NCI-H226 (cell line): Measurements from ENCODE around the gene FIGN.
A peak's percentile ranks its signal among the peaks of the same experiment; 100 is the strongest.

Experiments
- DNase-seq: peaks from one replicate; pipeline ENCODE4 v3.0.0-alpha.2; 2015

Gene FIGN, protein sequence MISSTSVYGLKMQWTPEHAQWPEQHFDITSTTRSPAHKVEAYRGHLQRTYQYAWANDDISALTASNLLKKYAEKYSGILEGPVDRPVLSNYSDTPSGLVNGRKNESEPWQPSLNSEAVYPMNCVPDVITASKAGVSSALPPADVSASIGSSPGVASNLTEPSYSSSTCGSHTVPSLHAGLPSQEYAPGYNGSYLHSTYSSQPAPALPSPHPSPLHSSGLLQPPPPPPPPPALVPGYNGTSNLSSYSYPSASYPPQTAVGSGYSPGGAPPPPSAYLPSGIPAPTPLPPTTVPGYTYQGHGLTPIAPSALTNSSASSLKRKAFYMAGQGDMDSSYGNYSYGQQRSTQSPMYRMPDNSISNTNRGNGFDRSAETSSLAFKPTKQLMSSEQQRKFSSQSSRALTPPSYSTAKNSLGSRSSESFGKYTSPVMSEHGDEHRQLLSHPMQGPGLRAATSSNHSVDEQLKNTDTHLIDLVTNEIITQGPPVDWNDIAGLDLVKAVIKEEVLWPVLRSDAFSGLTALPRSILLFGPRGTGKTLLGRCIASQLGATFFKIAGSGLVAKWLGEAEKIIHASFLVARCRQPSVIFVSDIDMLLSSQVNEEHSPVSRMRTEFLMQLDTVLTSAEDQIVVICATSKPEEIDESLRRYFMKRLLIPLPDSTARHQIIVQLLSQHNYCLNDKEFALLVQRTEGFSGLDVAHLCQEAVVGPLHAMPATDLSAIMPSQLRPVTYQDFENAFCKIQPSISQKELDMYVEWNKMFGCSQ

DNA sequence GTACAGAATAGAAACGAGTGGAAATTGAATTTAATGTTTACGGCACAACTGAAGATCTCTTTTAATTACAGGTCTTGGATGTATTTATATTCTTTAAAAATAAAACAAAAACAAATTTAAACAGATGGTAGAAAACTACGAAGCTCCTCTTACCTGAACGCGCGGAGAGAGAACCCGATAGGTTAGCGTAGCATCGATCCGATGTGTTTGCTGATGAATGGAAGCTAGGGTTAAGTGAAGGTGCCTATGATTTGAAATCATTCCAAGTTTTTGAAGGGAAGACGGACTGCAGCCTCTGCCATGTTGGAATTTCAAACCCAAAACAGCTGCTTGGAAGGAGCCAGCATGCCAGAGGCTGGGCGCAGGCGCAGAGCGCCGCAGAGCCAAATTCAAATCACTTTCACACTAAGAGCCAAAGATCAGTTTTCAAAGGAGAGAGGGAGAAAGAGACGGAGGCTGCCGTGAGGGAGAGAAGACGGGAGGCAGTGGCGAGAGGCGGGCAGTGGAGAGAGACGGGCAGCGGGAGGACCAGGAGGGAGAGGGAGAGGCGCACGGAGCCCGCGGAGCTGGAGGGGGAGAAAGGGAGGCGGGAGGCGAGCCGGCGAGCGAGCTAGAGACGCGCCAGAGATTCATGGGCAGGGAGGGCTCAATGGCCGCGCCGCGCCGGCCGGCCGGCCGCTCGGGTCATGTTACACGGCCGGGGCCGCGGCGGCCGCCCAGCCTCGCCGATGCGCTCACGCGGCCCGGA lies at the start of gene FIGN:
Gene FIGN, minus strand, starts transcription at position 324 of the 748 bp plus-strand sequence. CDS start 1,081 bp downstream, outside the sequence.
- peak; percentile 76 for DNase-seq

DNA sequence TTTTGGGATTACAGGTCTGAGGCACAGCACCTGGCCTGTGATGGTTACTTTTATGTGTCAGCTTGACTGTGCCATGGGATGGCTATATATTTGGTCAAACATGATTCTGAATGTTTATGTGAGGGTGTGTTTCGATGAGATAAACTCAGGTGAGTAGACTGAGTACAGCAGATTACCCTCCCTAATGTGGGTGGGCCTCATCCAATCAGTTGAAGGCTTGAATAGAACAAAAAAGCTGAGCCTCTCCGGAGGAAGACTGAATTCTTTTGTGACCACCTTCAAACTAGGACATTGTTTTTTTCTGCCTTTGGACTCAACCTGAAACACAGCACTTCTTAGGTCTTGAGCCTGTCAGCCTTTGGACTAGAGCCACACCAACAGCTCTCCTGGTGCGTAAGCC lies 49.4 kb upstream of the FIGN start:
- DNase-seq = no peak

DNA sequence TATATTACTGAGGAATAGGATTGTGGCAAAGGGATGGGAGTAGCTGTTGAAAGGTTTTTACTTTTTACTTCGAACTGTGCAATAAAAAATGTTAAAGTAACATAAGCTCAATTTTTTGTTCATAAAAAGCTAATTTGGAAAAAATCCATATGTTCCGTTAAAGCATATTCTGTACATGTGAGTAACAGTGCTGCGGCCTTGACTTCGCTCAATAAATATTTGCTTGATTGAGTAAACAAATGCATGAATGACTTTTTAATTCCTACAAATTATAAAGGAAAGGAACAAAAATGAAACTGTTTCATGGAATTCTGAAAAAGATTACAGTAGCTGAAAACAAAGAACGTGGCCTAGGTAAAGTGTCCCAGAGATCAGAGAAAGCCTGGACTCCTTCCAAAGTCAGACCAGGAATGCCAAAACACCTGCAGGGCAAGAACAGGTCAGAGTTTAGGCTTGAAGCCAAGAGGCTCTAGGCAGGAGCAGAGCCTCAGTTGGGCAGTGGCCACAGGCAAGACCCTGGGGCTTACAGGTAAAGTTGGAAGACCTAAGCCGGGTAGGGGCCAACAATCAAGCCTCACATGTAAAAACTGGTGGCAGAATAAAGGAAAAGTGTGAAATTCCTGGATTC lies 44.3 kb upstream of the FIGN start:
- DNase-seq = no peak

DNA sequence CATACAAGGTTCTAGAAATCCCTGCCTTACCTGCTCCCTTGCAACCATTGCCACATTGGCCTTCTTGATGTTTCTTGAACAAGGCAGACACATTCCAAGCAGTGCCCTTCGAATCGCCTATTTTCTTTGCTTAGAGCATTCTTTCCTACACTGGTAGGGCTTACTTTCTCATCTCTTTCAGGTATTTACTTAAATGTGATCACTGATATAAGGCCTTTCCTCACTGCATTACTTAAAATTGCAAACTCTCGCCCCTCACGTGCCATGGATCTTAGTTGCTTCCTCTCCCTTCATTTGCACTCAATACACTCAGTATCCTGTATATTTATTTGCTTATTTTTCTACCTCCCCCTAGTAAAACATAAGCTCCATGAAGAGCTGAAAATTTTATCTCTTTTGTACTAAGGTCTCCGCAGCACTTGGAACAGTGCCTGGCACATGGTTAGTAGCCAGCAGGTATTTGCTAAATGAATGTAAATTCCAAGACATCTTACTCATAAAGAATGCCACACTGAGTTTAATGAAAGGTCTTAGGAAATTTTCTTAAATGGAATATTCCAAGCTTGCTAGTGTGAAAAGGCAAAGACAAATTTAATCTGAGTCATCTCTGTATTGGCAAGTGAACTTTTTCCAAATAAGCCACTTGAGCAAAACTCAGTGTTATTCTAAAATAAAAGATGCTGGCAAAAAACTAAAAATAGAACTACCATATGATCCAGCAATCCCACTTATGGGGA lies 42.4 kb upstream of the FIGN start:
- DNase-seq = peak; percentile 96

DNA sequence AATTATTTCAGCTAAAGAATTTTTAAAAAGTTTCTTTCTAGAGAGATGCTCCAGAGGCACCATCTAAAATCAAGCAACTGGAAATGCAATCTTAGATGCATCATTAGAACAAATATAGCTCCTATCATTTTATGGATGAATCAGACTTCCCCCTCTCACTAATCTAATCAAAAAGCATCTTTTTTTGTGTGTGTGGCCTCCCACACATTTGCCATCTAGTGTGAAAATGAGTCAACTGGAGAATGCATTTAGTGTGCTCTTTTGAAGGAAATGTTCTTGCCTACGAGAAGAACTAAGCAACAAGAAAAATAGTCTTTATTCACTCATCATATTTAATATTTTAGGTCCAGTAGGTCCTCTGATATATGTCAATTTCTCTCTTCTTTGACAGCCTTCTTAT lies 39.5 kb upstream of the FIGN start:
- DNase-seq = peak; percentile 80

DNA sequence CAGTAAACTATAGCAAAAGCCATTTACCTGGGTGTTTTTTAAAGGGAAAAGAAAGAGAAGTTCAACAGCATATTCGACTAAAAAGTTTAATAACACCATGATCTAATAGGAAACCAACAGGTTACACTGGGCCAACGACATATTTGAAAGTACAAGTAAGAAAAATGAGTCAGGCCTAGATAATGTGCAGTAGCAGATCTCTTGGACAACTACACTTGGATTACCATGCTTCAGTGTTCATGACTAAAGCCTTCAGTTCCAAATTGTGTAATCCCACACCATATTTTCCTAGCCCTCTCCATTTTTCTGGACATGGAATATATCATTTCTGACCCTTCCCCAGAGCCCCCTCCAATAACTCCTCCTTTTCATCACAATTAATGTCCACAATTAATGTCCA lies 39.1 kb upstream of the FIGN start:
- peak; percentile 90 for DNase-seq

DNA sequence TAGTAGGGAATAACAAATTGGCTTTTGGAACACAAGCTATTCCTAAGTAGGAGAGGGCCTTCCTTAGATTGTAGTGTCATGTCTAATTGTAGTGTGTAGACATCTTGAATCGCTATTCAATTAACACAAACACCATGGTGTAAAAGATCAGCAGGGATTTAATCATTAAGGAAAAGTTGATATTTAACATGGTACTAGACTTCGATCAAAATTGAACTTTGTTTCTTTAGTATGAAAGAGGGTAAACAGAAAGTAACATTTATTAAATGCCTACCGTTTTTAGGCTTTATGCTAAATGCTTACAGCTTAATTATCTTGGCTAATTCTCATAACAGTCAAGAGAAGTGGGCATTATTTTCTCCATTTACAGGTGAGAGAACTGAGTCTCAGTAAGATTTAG lies 37.5 kb upstream of the FIGN start:
- DNase-seq = no peak

DNA sequence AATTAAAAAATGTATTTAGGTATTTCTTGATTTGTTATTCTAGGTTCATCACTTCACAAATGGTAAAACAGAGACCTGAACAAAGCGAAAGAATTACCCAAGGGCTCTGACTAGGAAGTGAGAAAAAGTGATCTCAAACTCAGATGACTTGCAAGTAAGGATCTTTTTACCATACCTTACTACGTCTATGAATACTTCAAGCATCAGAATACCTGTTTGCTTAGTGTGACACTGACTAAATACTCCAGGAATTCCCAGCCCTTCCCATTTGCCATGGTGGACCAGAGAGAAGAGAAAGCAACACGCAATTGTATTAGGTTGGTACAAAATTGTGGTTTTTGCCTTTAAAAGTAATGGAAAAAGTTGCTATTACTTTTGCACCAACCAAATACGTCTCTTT lies 35.8 kb upstream of the FIGN start:
- peak; percentile 47 for DNase-seq

DNA sequence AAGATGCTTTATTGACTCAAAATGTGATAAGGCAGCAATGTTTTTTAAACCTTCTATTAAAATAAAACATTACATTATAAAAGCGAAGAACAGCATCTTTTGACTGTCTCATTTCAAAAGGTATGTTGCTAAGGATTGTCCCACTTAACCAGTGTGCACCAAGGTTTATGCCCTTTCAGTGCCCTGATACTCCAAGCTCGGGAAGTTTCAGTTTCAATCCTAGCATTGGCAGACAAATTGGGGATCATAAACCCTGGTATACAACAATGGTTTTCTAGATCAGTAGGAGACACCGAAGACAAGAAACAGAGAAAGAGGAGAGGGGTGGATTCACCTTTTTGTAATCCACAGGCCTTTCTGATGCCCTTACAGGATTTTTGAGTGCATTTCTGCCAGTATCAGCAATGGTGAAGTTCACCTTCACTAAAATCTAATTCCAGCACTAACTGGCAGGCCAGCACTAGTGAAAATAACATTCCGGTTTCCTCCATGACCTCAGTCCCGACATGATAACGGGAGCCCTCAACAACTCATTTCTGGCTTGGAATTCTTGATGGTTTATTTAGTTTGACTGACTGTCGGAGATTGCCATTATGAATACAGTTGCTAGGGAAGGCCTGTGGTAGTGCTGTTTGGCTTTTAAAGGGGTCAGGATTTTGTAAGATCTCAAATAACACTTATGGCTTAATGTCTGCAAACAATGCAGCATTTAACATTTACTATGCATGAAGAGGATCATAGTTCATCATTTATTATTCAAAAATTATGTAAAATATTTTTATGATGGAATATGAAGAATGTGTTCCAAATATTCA lies 33.3 kb upstream of the FIGN start:
- no peak for DNase-seq

DNA sequence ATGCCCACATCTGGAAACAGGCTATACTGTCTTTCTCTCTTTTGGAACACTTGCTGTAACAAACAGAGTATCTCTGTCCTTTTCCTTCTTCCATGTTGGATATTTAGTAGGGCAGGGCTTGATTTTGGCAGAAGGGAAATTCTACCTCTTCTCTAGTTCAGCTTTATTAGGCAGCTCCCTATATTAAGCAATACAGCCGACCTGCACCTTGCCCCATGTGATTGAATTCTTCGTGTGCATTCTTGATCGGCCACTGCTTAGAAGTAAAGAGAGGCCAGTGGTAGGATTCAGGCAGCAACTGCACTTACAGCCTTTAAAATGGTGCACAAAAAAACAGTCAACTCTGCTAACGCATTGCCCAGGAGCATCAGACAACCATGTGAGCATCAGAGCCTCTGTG lies 31.3 kb upstream of the FIGN start:
- DNase-seq = no peak

DNA sequence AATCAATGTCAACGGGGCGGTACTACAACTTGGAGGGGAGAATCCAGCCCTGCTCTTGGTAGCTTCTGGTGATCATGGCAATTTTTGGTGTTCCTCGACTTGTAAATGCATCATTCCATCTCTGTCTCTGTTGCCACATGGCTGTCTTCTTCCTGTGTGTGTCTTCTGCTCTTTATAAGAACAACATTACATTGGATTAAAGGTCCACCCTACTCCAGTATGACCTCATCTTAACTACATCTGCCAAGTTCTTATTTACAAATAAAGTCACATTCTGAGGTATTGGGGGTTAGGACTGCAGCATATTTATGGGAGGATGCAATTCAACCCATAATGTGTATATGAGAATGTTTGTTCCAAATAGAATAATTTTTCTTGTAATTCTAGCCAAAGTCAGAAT lies 28.8 kb upstream of the FIGN start:
- DNase-seq = no peak

DNA sequence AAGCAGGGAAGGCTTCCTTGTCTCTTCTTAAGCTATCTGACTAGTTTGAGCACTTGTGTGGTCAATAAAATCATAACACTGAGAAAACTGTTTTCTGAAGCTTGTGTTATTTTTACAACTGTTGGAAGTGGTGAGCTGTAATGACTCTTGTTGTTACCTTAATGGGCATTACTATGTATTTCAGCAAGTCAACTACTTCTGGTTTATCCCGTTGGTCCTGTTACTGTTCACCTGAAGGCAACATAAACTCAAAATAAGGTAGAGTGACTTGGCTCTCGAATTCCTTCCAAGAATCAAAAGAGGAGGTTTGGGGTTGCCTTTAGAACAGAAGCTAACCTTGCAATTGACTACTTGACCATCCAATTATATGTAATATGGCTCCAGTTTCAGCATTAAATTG lies 23.2 kb upstream of the FIGN start:
- no peak for DNase-seq

DNA sequence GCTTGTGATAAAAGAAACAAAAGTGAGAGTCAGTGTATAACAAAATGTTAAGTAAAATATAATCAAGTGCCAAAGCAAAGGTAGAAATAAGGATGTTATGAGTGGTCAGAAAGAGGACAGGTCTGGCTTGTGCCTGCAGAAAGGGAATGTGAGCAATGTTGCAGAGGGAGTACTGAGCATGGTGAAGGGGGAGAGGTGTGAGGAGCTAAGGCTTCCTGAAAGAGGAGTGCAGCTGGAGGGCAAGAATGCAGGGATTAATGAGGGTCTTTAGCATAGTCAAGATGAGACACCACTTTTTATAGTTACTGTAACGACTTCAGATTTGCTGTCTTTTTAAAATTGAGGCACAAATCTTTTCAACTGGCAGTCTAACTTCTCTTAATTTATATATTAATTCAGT lies 22.0 kb upstream of the FIGN start:
- DNase-seq = no peak

DNA sequence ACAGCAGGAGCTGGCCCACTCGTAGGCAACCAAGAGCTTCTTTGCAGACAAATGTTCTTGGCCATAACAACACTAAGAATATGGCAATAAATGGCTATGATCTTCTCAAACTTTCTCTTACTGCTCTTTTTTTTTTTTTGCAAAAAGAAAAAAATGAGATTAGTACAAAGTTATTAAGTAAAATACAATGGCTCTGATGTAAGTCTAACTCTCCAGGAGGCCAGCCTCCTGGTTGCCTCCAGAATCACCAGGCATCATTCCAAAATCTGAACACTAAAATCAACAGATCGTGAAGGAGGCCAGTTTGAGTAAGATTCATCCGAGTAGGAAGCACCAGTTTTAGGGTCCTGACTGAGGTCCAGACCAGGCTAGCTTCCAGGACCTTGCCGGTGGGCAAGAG lies 20.8 kb upstream of the FIGN start:
- no peak for DNase-seq

DNA sequence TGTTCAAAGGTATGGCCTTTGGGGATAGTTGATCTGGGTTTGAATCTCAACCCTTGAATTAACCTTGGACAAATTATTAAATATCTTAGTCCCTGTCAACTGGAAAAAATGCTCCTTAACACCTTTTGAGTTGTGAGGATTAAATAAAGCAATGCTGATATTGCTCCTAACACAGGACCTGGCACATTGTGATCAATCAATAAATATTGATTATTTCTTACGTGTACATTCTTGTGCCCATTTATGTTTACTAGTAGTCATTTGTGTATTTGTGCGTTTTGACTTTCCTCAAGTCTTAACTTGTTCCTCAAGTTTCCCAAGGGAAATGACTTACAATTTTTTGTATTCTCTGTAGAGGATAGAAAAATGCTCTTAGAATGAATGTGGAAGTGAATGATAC lies 19.6 kb upstream of the FIGN start:
- DNase-seq = no peak

DNA sequence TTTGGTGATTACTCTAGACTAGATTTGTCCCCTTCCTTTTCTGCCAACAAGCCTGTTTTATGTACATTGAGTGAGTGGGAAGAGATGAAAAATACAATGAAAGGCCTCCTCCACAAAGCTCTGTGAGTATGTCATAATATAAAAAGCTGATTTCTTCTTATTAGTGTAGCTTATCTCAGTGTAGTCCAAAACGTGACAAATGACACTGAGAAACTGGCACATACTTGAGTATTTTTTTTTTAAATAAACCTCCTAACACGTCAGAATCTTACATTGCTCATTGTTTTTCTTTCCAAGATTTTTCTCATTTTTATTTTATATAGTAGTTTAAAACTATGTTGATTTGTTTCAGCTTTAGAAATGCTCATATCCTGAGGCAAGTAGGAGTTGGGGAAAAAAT lies 17.9 kb upstream of the FIGN start:
- no peak for DNase-seq

DNA sequence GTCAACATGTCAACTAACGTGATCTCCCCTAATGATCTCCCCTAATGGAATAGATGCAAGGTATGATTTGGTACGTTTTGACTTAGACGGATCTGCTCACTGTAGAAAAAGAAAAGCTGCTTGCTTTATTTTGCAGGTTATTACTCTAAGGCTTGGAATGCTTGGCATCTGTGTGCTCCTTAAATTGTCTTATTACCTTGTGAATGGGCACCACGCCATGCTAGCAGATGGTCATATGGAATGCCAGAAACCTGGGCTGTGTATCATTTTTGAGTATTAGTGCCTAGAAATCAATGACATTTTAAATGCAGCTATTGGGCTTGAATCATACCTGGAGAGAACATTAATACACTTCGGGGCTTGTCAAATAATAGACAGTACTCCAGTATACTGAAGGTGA lies 16.5 kb upstream of the FIGN start:
- DNase-seq = peak; percentile 57

DNA sequence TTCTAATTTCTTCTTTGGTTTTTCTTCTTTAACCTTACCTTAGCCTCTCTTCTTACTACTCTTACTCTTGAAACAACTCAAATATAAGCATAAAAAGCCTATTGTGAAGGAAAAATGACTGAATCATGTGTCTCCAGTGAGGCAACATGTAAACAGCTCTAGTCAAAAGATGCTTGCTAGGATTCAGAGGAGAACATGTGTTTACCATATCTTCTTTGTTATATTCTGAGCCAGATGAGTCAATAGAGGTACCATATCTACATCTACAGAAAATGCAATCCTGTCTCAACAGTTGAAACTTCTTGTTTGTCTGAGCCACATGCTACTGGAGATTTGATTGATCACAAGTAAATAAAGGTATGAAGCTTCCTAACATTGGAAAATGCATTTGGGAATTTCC lies 15.9 kb upstream of the FIGN start:
- DNase-seq = no peak

DNA sequence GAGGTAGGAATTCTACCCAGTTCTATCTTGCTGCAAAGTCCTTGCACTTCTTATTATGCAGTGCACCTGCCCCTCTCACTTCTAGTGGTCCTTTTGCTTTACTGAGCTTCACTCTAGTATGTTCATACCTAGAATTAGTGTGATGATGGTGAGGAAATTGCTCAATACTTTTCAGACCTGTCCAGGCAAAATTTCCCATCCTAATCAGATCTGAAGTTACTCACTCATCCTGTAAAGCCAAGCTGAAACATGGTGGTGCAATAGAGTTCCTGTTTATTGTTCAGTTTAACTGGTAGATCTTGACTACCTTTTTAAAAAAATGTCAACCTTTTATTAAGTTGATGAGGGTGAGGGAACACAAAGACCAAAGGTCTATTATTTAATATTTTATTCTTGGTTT lies 12.6 kb upstream of the FIGN start:
- peak; percentile 75 for DNase-seq

DNA sequence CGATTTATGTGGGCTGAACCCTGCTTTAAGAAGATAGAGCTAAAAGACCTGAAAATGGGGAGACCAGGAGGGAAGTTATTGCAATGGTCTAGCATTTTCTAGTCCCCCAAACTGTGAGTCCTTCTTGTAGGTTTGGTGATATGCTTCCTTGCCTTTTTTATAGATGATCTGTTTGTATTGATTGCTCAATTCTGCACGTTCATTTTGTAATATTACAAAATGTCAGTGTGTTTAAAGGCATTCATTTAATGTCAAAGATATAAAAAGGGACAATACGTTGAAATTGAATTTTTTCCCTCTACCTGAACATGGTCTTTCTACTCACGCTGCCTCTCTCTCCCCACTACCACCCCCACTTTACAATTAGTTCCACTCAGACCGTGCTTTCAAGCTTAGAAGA lies 5.6 kb upstream of the FIGN start:
- no peak for DNase-seq

DNA sequence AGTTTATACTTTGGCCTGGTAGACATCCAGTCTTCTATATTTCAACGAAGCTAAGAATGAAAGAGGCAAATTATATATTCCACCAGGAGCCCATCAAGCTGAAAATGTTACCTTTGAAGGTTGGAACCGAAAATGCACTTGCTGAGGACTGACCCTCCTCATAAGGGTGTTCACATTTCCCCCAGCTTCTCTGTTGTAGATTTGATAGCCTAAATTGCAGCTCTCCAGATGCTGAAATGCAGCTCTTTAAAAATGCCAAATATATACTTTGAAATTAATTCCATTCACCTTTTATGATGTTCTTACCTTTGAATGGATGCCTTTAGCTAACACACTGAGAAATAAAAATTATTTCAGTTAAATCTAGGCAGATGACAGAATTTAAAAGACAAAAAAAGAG lies 1.8 kb upstream of the FIGN start:
- DNase-seq = no peak

DNA sequence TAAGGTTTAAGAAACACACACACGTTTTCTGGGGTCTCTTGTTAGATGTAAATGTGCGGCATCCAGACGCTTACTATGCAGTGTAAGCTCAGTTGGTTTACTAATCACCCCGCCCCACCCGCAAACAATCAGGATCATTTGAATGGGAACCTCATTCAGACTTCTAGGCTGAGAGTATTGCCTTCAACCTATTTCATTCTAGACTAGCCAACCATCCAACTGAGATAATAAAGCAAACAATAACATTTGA lies 1.3 kb upstream of the FIGN start:
- DNase-seq = no peak
